Suppressor macrophage treated with lipopolysaccharide for 4 hours (primary cell): ENCODE data around the gene ROBO4.

Experiments used
- DNase-seq: peaks from one replicate; pipeline ENCODE4 v3.0.0-alpha.2; 2020

ROBO4 gene

DNA sequence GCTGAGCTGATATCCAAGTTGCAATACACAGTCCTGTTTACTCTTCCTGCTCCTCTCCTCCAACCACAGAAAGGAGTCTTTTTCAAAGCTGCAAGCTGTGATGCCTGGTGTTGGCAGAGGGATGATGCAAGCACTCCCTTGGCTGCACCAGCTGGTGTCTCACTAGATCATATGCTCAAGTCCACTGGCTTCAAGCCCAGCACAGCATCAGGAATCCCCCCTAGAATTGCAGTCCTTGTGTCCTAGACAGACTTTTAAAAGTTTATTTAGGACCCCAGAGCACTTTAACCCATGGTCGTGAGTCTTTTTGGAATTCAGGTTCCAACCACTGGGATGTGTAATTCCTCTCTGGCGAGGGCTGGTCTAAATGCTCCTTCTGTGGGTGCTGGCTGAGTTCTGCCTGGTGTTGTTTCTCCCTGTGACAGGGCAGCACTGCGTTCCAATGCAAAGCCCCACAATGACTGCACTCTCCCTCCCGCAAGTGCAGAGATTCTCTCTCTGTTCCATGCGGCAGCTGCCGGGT lies 19.5 kb upstream of the ROBO4 start:
- DNase-seq, result peak; percentile 31

DNA sequence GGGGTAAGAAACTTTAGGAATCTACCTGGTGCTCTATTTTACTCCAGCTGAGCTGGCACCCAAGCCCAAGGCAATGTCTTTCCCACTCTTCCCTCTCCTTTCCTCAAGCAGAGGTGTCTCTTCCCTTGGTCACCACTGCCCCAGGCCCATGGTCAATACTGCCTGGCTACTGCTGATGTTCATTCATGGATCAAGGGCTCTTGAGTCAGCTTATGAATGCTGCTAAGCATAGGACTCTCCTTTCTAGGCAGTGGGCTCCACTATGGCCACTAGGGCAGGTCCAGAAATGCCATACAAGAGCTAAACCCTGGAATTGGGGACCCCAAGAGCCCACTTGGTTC lies 18.7 kb upstream of the ROBO4 start:
- no peak for DNase-seq

GRCh38 chr11:124915541-124916369 lies 18.1 kb upstream of the ROBO4 start:
- peak; percentile 63 for DNase-seq

DNA sequence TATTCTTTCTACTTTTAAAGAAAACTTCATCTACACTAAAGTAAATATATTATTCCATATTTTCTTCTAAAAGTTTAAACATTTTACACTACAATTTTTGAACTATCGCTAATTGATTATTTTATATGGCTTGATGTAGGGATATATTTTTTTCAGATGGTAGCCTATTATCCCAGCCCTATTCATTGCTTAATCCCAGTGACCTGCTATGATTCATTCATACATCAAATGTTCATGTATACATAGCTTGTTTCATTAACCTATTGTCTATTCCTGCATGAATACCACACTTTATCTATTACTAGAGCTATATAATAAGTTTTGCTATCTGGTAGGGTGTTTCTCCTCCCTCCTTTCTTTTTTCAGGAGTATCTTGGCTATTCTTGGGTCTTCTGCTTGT lies 5.0 kb upstream of the ROBO4 start:
- no peak for DNase-seq

GRCh38 chr11:124900464-124900863 lies 2.8 kb upstream of the ROBO4 start:
- no peak for DNase-seq

- DNase-seq, result no peak
Measured at GRCh38 chr11:124899383-124900145, 1.9 kb upstream of the ROBO4 start.

- DNase-seq, result no peak
Measured at GRCh38 chr11:124898711-124899110, 1.0 kb upstream of the ROBO4 start.

- DNase-seq, result peak; percentile 39
Measured at GRCh38 chr11:124898263-124898680, 607 bp upstream of the ROBO4 start.

- DNase-seq, result no peak
Measured at GRCh38 chr11:124896821-124897391, 759 bp downstream of the ROBO4 start.

DNA sequence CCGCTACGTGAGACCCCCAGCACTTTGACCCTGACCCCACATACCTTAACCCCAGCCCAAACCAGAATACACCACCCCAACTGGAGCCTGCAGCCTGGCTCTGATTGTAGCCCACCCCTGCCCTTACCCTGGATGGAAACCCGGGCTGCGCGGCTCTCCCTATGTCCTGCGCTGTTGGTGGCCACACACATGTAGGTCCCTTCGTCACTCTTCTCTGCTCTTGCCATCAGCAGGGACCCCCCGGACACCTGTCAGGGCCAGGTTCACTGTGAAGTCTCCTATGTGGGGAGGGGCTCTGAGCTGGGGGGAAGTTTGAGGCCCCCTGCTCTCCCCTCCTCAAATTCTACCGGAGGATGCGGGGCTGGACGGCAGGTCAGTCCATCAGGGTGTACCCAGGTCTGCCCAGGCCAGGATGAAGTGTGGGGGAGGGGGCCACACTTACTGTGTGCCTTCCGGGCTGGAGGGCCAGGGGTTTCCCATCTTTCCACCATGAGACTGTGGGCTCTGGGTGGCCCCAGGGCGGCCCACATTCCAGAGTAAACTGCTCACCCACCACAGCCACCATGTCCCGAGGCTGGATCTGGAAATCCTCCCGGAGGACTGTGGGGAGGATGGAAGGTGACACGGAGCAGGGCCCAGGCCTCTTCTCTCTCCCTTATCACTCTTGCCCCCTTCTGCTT lies 1.5 kb downstream of the ROBO4 start:
- DNase-seq, result no peak

GRCh38 chr11:124895471-124895971 lies 2.1 kb downstream of the ROBO4 start:
- no peak for DNase-seq

GRCh38 chr11:124894606-124895430 lies 2.8 kb downstream of the ROBO4 start:
- DNase-seq, result no peak

DNA sequence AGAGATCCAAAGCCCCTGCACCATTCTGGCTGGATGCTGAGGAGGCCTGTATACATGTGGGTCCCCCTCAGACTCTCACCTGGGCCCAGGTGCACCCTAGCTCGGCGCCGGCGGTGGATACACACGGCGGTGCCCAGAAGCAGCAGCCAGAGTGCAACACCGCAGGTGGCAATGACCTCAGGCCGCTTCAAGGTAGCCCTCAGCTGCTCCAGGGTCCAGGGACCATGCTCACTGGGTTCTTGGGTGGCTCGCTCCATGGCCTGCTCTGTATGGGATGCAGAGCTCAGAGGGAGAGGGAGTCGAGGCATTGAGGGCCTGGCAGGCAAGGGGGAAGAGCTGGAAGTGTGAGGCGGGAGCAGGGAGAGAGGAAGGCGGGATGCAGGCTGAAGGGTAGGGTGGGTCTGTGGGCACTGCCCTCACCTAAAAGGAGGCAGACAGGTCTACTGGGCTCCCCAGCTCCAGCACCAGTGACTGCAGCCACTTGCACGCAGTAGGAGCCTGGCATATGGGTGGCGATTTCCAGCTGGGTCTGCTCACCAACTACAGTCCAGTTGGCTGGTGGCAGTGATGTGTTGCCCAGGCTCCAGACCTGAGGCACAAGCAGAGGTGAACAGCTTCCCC lies 3.8 kb downstream of the ROBO4 start:
- DNase-seq, result no peak

DNA sequence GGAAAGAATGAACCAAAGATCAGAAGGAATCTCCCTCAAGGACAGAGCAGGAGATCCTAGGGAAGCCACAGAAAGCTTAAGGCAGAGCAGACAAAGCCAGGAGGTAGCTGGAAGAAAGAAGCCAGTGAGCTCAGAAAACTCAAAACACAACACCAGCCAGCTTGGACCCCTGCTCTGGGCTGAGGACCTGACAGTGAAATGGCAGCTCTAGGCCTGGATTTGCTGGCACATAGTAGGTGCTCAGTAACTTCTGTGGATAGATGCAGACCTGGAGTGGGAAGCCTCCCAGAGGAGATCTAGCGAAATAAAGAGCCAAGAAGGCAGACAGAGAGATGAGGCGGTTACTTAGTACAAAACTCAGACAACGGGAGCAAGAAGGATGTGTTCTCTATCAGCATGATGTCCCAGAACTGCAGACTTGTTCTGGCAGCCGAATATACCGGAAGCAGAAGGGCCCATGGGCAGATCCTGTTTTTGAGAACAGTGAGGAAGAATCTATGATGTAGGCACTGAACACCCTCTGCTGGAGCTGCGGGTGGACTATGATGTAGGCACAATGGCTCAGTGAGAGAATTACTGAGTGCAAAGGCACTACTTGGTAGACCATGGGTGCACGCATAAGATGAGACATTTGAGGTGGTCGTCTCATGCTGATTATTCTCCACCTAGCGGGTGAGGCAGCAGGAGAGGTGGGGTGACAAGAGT lies 4.8 kb downstream of the ROBO4 start:
- peak; percentile 45 for DNase-seq

- no peak for DNase-seq
Measured at GRCh38 chr11:124892146-124892545, 5.5 kb downstream of the ROBO4 start.

DNA sequence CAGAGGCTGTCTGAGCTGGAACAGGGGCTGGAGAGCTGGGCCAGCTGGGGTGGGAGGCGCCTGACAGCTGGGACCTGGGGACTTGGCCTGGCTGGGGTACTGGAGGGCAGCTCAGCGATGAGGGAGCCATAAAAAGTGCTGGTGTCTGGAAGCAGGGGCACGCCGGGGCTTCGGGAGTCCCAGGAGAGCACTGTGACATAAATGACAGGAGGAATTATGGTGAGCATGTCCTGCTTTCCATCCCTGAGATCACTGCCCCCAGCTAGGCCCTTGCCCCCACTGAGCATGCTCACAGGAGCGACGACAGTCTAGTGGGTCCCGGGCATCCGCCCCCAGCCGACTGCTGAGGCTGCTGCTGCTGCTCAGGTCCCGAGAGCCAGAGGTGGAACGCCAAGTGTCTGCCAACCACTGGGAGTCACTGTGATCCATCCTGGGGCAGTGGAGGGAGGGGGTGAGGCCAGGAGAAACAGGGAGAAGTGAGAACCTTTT lies 6.2 kb downstream of the ROBO4 start:
- no peak for DNase-seq

- DNase-seq, result no peak
Measured at GRCh38 chr11:124890683-124891372, 6.8 kb downstream of the ROBO4 start.

DNA sequence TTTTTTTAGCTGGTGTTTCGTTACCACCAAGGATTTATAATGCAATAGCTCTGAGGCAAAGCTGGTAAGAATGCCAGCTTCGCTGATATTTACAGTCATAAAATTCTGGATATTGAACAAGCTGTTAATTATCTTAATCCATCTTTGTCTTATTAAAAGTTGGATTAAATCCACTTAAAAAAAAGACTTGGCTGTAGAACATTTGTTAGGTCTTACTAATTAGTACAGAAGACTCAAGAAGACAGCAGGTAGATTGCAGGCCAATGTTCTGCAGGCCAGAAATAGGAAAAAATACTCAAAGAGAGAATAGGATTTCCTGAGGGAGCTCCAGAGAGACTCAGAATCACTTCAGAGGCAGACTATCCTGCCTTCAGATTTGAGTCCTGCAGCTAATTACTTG lies 7.5 kb downstream of the ROBO4 start:
- DNase-seq, result no peak

DNA sequence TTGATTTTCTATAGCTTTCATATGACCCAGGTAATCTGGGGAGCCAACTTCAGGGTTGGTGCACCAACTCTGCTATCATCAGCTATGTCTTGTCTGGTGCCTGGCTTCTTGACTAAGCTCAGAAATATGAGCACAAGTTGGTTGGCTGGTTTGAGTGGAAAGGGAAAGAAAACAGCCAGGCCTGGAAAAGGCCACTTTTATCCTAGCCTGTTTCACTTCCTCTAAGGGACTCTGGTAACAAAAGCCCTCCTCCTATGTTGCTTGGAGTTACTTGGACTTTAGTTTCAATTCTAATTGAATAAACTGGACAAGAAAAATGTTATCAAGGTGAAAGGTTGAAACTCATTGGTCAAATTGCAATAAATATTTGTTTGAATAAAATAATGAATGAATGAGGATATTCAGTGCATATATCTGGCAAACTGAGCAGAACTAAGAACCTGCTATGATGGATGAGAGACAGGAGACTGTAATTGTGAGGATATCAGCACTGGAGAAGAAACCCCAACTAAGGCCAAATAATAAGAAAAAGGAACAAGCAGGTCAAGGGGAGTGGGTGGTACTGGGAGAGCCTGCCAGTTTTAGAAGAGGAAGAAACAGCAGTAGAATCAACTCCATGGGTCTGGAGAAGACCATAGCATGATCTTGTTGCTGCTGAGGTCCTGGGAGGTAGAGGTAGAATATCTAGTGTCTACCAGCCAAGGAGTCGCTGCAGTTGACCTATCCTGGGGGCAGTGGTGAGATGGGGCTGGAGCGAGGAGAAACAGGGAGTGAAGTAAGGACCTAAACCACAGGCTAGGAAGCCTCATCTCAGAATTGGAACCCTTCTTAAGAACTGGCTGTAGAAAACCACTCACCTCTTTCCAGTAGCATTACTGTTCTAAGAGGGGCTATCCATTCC lies 8.2 kb downstream of the ROBO4 start:
- DNase-seq, result peak; percentile 79
